GM13977 (cell line): ENCODE data around the gene RREB1.

Source experiments
- DNase-seq: peaks from one replicate; pipeline ENCODE4 v3.0.0; 2012; ENCODE audit warnings: low spot score
- in situ Hi-C: fragments of 300-500 bp; cut with MboI; formaldehyde crosslinking; loops from one replicate; pipeline ENCODE4 v1.12.0; 2022; ENCODE audit warnings: low sequenced_read_pairs, low pct_unique_long_range_greater_than_20kb, mixed read lengths, inconsistent platforms; ENCODE audit not compliant: unreplicated experiment
- TF ChIP-seq, protein P1 (sequence below): IDR thresholded peaks from 2 replicates; pipeline ENCODE4 v1.5.1; 2012; ENCODE audit warnings: mild to moderate bottlenecking, control low read depth; ENCODE audit not compliant: insufficient read depth; ENCODE audit errors: extremely low read depth, missing control alignments

RREB1 gene

DNA sequence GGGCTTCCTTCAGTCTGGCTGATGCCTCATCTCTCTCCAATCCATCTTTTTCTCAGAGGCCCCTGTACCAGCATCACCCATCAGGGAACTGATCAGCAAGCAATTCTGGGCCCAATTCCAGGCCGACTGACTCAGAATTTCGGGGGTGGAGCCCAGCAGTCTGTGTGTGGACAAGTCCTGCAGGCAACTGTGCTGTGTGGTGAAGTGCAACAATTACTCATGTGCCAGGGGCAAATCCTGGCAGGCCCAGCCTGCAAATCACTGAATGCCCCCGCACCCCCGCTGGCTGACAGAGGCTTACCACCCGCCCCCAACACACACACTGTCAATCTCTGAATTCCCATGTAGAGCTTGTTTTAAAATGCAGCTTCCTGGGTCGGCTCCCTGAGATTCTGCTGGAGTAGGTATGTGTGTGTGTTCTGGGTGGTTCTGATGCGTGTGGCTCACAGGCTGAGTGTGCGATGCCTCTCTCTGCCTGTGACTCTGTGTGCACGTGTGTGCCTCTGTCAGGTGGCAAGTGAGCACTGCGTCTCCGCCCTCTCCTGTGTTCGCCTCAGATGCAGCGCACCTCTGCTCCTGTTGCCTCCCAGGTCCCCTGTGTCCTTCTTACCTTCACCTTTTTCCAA is 159.8 kb downstream of the RREB1 start:
- TF ChIP-seq, protein P1, sequence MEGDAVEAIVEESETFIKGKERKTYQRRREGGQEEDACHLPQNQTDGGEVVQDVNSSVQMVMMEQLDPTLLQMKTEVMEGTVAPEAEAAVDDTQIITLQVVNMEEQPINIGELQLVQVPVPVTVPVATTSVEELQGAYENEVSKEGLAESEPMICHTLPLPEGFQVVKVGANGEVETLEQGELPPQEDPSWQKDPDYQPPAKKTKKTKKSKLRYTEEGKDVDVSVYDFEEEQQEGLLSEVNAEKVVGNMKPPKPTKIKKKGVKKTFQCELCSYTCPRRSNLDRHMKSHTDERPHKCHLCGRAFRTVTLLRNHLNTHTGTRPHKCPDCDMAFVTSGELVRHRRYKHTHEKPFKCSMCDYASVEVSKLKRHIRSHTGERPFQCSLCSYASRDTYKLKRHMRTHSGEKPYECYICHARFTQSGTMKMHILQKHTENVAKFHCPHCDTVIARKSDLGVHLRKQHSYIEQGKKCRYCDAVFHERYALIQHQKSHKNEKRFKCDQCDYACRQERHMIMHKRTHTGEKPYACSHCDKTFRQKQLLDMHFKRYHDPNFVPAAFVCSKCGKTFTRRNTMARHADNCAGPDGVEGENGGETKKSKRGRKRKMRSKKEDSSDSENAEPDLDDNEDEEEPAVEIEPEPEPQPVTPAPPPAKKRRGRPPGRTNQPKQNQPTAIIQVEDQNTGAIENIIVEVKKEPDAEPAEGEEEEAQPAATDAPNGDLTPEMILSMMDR, result no peak
- DNase-seq, result no peak
- in situ Hi-C loops, result no loop called here

DNA sequence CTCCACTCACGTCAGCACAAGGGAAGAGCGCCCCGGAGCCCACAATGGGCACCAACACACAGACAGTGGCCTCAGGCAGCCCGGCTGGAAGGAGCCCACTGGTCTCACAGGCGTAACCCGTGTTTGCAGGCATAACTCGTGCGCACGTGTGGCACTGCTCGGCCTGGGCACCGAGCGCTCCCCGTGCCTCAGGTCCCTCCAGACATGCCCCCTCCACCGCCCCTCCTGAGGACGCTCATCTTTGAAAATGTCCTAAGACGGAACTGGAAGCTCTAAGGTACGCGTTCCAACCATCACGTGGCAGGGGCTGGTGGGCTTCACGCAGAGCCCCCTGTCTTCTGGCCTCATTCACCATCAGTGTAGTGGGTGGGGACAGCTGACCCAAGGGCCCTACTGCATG is 160.6 kb downstream of the RREB1 start:
- TF ChIP-seq, protein P1, result no peak
- DNase-seq, result no peak
- in situ Hi-C loops, result no loop called here

DNA sequence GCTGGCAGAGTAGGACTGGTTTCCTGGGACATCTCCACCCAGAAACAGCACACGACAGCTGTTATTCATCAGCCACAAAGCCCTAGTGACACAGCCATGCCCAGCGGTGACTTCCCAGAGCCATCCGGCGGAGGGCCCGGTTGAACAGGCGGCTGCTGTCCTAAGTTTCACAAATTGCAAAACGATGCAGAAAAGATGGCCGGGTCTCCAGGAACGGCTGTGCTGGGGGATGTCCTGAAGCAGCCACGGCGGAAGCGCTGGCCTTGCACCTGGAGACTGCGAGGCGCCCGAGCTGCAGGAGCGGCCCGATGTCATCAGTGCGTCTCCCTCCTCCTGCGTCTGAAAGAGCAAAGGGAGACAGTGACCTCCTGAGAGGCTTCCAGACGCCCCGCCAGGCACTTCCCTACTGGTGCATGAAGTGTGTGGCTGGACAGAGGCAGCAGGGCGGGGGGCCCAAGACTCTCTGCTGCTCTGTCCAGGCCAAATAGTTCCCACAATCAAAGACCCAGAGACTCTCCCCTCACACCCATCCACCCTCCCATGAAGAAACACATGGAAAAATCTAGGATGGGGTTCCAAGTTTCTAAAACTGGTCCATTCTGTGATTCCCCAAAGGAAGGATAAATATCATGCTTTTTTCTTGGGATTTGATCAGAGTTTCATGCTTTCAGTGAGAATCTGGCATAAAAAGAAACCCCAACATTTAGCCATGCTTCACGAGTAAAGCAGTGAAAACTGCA is 161.2 kb downstream of the RREB1 start:
- TF ChIP-seq, protein P1, result no peak
- DNase-seq, result no peak
- in situ Hi-C loops, result no loop called here

DNA sequence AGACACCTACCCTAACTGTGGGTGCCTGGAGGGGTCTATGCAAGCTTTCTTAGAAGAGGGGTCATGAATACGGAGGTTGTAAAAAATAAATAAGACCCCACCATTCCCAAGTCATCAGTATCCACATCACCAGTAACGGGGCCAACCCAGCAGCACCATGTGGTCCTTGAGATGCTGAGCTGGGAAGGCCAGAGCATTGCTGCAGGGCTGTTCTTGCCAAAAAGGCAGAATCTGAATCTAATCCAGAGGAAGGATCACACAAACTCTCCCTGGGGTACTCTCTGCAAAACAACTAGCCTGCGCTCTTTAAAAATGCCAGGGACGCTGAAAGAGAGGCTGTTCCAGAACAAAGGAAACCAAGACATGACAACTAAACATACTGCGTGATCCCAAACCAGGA is 162.1 kb downstream of the RREB1 start:
- DNase-seq, result no peak
- TF ChIP-seq, protein P1, result no peak
- in situ Hi-C loops, result no loop called here

DNA sequence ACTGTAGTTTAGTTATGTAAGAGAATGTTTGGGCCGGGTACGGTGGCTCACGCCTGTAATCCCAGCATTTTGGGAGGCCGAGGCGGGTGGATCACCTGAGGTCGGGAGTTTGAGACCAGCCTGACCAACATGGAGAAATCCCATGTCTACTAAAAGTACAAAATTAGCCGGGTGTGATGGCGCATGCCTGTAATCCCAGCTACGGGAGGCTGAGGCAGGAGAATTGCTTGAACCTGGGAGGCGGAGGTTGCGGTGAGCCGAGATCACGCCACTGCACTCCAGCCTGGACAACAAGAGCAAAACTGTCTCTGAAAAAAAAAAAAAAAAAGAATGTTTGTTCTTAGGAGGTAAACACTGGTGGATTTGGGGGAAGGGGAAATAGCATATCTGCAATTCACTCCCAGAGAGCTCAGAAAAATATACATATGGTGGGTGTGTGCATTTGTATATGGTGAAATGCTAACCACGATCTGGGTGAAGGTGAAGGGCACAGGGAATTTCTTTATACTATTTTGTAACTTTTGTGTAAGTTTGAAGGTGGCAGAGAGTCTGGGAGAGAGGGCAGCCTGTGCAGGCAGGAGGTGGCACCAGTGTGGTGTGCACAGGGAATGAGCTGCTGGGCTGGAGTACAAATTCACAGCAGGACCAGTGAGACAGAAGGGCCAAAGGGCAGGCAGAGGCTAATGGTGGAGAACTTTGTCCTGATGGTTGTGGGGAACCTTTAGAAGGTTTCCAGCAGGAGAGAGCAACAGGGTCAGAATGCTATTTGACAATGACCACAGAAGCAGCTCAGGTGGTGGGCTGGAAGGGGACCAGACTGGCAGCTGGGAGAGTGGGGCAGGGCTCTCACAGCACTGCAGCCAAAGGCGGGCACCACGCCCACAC is 162.8 kb downstream of the RREB1 start:
- TF ChIP-seq, protein P1, result no peak
- in situ Hi-C loops, result no loop called here
- DNase-seq, result no peak

DNA sequence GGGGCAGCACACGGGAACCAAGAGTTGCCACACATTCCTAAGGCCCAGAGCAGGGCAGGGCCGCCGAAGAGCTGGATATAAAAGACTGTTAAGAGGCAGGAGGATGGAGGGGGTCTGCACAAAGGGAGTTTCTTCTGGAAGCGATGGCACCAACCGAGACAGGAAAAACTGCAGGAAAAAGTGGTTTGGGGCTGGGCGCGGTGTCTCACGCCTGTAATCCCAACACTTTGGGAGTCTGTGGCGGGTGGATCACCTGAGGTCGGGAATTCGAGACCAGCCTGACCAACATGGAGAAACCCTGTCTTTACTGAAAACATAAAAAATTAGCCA is 163.4 kb downstream of the RREB1 start:
- no peak for DNase-seq
- in situ Hi-C loops, result no loop called here
- TF ChIP-seq, protein P1, result no peak
